ENCODE data around the gene SNX20.

GRCh38 chr16:50644729-50645128 is 36.4 kb downstream of the SNX20 start:
- TF ChIP-seq CTCF (IDR thresholded peaks at IDR 0.05) (peak in 1 of 6 experiments; percentile 16), POLR2A (IDR thresholded peaks at IDR 0.05) (no peak)
